ENCODE results near the gene C16orf92.

Gene C16orf92

GRCh38 chr16:29987371-29988085, 35.5 kb upstream of the C16orf92 start:
- no peak overlapping the region for H3K4me3 ChIP-seq (ENCODE audit: low read depth in 1 of 2, low read length in 2 of 2)
- TF ChIP-seq CTCF (IDR thresholded peaks at IDR 0.05; ENCODE audit: borderline replicate concordance, extremely low read depth, low read length, poor library complexity, severe bottlenecking), result no peak
- TF ChIP-seq EZH2 (IDR thresholded peaks at IDR 0.05; ENCODE audit: borderline replicate concordance, low read depth, low read length, severe bottlenecking), result no peak
- peaks cover 100% of the 10 kb centered on the region for H3K36me3 ChIP-seq (ENCODE audit: insufficient read depth, low read length)
- ATAC-seq (ENCODE audit: insufficient read depth, low read depth) (no peak), DNase-seq (no peak)
- no peak overlapping the region for H3K9ac ChIP-seq (ENCODE audit: low read depth, low read length)
- no peaks in the 10 kb centered on the region for H3K9me3 ChIP-seq (ENCODE audit: insufficient read depth, low read length, severe bottlenecking)
- no peaks in the 10 kb centered on the region for H3K27me3 ChIP-seq (ENCODE audit: insufficient read depth, low read length, poor library complexity)
- H2AFZ ChIP-seq (ENCODE audit: low read depth, low read length), result no peak overlapping the region
- no peak overlapping the region for H3K27ac ChIP-seq (ENCODE audit: low read length)
- H3K79me2 ChIP-seq (ENCODE audit: insufficient read depth, low read length), result no peaks in the 10 kb centered on the region
- H3K4me1 ChIP-seq (ENCODE audit: insufficient read depth, low read length), result no peaks in the 10 kb centered on the region
- no peak overlapping the region for H3K4me2 ChIP-seq (ENCODE audit: insufficient read depth, low read length)
- peaks cover 14% of the 10 kb centered on the region for H4K20me1 ChIP-seq (ENCODE audit: insufficient read depth, low read length)

GRCh38 chr16:29988346-29989075, 34.5 kb upstream of the C16orf92 start:
- no peak for DNase-seq
- no peak overlapping the region for H3K4me3 ChIP-seq (ENCODE audit: low read depth in 1 of 2, low read length in 2 of 2)
- no peaks in the 10 kb centered on the region for H3K9me3 ChIP-seq (ENCODE audit: insufficient read depth, low read length, severe bottlenecking)
- peaks cover 4% of the 10 kb centered on the region; the same call in 1 of the 2 replicates for H3K4me1 ChIP-seq (ENCODE audit: insufficient read depth, low read length)
- H2AFZ ChIP-seq (ENCODE audit: low read depth, low read length), result no peak overlapping the region
- no peak for ATAC-seq (ENCODE audit: insufficient read depth, low read depth)
- no peaks in the 10 kb centered on the region for H3K27me3 ChIP-seq (ENCODE audit: insufficient read depth, low read length, poor library complexity)
- H3K4me2 ChIP-seq (ENCODE audit: insufficient read depth, low read length), result no peak overlapping the region
- peaks cover 14% of the 10 kb centered on the region for H4K20me1 ChIP-seq (ENCODE audit: insufficient read depth, low read length)
- peaks cover 100% of the 10 kb centered on the region for H3K36me3 ChIP-seq (ENCODE audit: insufficient read depth, low read length)
- TF ChIP-seq CTCF (IDR thresholded peaks at IDR 0.05; ENCODE audit: borderline replicate concordance, extremely low read depth, low read length, poor library complexity, severe bottlenecking), result no peak
- no peak for TF ChIP-seq EZH2 (IDR thresholded peaks at IDR 0.05; ENCODE audit: borderline replicate concordance, low read depth, low read length, severe bottlenecking)
- H3K79me2 ChIP-seq (ENCODE audit: insufficient read depth, low read length), result peaks cover under 1% of the 10 kb centered on the region; the same call in 1 of the 2 replicates
- no peak overlapping the region for H3K27ac ChIP-seq (ENCODE audit: low read length)
- no peak overlapping the region for H3K9ac ChIP-seq (ENCODE audit: low read depth, low read length)

GRCh38 chr16:29989111-29989858, 33.7 kb upstream of the C16orf92 start:
- Histone ChIP-seq H3K4me1 (ENCODE audit: insufficient read depth, low read length) (peaks cover 12% of the 10 kb centered on the region), H3K36me3 (ENCODE audit: insufficient read depth, low read length) (peaks cover 99% of the 10 kb centered on the region), H3K4me2 (ENCODE audit: insufficient read depth, low read length) (no peak overlapping the region), H3K27me3 (ENCODE audit: insufficient read depth, low read length, poor library complexity) (no peaks in the 10 kb centered on the region), H3K9me3 (ENCODE audit: insufficient read depth, low read length, severe bottlenecking) (no peaks in the 10 kb centered on the region), H3K9ac (ENCODE audit: low read depth, low read length) (no peak overlapping the region), H3K79me2 (ENCODE audit: insufficient read depth, low read length) (peaks cover 8% of the 10 kb centered on the region), H4K20me1 (ENCODE audit: insufficient read depth, low read length) (peaks cover 14% of the 10 kb centered on the region), H3K27ac (ENCODE audit: low read length) (no peak overlapping the region), H2AFZ (ENCODE audit: low read depth, low read length) (no peak overlapping the region), H3K4me3 (ENCODE audit: low read depth in 1 of 2, low read length in 2 of 2) (no peak overlapping the region)
- no peak for ATAC-seq (ENCODE audit: insufficient read depth, low read depth)
- DNase-seq, result no peak
- TF ChIP-seq EZH2 (IDR thresholded peaks at IDR 0.05; ENCODE audit: borderline replicate concordance, low read depth, low read length, severe bottlenecking), result no peak
- no peak for TF ChIP-seq CTCF (IDR thresholded peaks at IDR 0.05; ENCODE audit: borderline replicate concordance, extremely low read depth, low read length, poor library complexity, severe bottlenecking)

Measured in DND-41 (cell line).